ENCODE data around the gene CIAO3.

CIAO3 gene

GRCh38 chr16:721765-722540, 18.8 kb downstream of the CIAO3 start:
- DNase-seq = no peak

GRCh38 chr16:720990-721764, 19.6 kb downstream of the CIAO3 start, which contains the start of gene ANTKMT:
Gene ANTKMT, plus strand, starts transcription at chr16:721146. Its CDS starts 129 bp downstream, at chr16:721275.
- peak; percentile 63 to 69 for DNase-seq

GRCh38 chr16:720447-720989, 20.3 kb downstream of the CIAO3 start:
- DNase-seq = peak; percentile 42 to 49

- no peak for DNase-seq
Observed at GRCh38 chr16:719815-720446, 20.9 kb downstream of the CIAO3 start.

- DNase-seq = no peak
Observed at GRCh38 chr16:718922-719321, 21.9 kb downstream of the CIAO3 start.

DNA sequence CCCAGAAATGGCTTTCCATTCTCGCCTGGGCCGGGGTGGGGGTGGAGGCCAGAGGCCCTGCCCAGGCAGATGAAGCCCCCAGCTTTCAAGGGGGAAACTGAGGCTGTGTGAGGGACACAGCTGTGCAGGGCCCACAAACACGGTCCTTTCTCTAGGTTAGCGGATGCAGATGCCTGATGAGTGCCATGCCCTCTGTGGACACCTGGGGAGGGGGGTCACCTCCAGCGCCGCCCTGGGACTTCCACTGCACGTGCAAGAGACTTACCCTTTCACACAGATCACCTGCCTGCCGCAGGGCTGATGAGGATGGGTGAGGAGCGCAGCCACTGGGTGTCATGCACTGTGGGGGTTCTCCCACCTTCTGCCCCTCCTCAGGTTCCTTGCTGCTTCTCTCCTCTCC, 22.4 kb downstream of the CIAO3 start:
- no peak for DNase-seq

DNA sequence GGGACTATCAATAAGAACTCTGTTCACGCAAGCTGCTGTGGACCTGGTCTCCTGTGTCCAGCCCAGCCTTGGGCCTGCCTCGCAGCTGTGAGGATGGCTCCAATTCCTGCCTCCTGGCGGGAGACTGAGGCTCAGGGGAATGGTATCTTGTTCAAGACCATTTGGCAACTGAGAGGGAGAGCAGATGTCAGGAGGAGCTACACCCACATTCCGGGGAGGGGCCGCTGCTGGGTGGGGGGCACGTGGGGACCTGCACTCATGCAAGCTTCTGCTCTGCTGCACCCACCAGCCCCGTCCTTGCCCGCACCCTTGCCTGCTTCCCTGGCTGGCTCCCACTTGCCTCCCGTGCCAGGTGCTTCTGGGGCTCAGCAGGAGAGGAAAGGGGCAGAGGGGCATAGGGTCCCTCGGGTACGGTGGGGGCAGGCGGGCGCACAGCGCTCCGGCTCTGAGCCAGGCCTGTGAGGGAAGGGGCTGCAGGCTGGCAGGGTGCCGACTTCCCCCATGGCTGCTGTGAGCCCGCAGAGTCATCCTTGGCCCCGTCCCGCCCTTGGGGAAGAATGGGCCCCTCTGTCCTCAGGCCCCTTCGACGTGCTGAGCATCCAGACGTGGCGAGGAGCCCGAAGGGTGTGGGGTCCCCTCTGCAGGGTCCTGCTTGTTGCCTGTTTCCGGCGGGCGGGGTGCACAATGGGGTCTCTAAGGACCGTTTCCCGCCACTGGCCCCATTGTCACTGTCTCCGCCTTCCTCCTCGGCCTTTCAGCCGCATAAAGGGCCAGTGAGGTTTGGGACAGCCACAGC, 23.1 kb downstream of the CIAO3 start:
- DNase-seq = no peak

DNA sequence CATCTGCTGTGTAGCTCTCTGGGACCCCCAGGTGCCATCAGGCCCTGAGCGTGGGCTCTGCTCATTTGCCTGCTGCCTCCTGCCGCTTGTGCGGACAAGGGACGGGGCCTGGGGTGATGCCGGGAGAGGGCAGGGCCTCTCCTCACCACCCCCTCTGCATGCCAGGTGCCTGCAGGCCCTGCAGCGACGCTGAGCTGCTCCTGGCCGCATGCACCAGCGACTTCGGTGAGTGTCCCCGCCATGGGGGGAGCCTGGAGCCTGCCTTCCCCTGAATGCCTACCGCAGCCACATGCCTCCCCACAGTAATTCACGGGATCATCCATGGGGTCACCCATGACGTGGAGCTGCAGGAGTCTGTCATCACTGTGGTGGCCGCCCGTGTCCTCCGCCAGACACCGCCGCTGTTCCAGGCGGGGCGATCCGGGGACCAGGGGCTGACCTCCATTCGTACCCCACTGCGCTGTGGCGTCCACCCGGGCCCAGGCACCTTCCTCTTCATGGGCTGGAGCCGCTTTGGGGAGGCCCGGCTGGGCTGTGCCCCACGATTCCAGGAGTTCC, 23.9 kb downstream of the CIAO3 start:
- no peak for DNase-seq

GRCh38 chr16:716200-716568, 24.6 kb downstream of the CIAO3 start:
- no peak for DNase-seq

DNA sequence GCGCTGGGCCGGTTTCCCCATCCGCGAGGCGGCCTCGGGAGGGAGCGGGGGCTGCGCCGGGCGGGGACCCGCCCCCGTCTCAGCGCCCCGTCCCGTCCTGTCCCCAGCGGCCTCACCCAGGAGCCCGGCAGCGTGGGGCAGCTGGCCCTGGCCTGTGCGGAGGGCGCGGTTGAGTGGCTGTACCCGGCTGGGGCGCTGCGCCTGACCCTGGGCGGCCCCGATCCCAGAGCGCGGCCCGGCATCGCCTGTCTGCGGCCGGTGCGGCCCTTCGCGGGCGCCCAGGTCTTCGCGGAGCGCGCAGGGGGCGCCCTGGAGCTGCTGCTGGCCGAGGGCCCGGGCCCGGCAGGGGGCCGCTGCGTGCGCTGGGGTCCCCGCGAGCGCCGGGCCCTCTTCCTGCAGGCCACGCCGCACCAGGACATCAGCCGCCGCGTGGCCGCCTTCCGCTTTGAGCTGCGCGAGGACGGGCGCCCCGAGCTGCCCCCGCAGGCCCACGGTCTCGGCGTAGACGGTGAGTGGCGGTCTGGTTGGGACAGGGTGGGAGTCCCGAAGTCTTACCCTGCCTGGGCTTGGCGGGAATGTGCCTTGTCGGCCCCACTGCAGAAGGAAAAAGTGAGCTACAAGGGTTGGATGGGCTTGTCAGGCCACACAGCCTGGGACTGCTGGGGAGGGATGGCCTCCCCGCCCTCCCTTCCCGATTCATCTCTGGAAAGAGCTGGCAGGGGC, 25.2 kb downstream of the CIAO3 start:
- DNase-seq = no peak

DNA sequence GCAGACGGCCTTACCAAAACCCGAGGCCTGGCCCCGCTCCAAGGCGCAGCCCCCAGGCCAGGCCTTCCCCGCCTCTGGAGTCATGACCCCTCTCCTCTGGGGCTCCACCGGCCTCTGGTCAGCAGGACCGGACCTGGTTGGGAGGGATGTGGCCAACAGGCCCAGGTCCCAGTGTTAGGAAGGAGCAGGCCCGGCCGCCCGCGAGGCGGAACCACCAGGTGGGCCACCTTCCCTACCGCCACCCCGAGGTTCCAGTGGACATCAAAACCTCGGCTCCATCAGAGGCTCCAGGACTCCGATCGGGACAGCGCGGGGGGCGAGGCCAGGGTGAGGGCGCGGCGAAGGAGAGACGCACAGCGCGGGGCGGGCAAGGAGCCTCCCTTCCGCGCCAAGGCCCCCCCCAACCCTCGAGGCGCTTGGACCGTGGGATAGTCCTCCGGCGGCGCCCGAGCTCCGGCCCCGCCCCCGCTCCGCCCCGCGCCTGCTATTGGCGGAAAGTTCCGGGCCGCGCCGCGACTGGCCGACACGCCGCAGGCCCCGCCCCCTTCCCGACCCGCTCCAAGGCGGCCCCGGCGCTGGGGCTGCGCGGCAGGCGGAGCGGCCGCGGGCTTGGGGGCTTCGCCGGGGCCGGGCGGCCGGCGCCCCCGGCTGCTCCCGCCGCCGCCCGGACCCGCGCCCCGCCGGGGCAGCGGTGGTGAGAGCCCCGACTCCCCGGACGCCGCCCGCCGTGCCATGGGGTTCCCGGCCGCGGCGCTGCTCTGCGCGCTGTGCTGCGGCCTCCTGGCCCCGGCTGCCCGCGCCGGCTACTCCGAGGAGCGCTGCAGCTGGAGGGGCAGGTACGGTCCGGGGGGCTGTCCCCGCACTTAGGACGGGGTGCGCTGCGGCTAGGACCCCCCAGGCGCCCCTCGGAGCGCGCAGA, 26.0 kb downstream of the CIAO3 start, which contains the start of gene METRN:
METRN (plus strand) TSS at position 561 of the 919 bp plus-strand sequence; CDS start at position 733, 172 bp downstream.
- DNase-seq = peak; percentile 92

- DNase-seq = no peak
Observed at GRCh38 chr16:714079-714478, 26.7 kb downstream of the CIAO3 start.

GRCh38 chr16:712740-713250, 28.0 kb downstream of the CIAO3 start:
- peak; percentile 61 to 63 for DNase-seq

DNA sequence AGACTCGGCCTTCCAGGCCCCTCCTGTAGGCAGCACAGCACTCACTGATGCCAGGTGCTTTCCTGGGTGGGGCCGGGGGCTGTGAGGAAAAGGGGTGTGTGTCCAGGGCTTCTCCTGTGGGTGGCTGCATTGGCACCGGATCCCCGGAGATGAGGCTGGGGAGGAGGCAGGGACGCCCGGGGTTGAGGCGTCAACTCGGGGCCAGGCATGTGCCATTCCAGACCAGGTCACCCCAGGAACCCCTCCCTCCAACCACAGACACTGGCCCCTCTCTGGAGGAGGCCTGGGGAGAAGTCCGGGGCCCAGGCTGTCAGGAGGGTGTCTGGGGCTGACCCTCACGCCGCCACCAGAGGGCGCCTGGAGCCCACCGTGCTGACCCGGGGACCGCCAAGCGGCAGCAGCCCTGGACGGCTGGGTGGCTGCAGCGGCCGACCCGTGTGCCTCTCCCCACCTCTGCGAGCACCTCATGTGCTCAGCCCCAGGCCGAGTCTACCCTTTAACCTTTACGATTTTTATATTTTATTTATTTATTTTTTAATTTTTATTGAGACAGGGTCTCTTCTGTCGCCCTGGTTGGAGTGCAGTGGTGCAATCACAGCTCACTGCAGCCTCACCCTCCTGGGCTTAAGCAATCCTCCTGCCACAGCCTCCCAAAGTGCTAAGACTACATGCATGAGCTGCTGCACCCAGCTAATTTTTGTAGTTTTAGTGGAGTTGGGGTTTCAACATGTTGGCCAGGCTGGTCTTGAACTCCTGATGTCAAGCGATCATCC, 29.1 kb downstream of the CIAO3 start:
- peak; percentile 79 to 86 for DNase-seq

GRCh38 chr16:711084-711483, 29.7 kb downstream of the CIAO3 start:
- DNase-seq = no peak

GRCh38 chr16:710500-711075, 30.2 kb downstream of the CIAO3 start:
- DNase-seq = no peak

GRCh38 chr16:709566-710499, 31.0 kb downstream of the CIAO3 start:
- no peak for DNase-seq

DNA sequence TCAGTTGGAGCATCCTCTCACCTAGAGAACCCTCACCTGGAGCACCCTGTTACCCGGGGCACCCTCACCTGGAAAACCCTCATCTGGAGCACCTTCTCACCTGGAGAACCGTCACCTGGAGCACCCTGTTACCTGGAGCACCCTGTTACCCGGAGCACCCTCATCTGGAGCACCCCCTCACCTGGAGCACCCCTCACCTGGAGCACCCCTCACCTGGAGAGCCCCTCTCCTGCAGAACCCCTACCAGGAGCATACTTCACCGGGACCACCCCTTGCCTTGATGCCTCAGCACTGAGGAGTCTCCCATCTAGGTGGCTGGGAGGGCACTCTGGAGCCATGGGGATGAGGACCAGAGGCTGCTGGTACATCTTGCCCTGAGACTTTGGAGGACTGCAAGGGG, 31.8 kb downstream of the CIAO3 start:
- DNase-seq = no peak

Data from stimulated activated CD4-positive, alpha-beta T cell treated with anti-CD3 and anti-CD28 coated beads, Interleukin-2, amount 100 ng/mL, for 48 hours (primary cell).